ENCODE data around the gene OBP2B.

The OBP2B gene

DNA sequence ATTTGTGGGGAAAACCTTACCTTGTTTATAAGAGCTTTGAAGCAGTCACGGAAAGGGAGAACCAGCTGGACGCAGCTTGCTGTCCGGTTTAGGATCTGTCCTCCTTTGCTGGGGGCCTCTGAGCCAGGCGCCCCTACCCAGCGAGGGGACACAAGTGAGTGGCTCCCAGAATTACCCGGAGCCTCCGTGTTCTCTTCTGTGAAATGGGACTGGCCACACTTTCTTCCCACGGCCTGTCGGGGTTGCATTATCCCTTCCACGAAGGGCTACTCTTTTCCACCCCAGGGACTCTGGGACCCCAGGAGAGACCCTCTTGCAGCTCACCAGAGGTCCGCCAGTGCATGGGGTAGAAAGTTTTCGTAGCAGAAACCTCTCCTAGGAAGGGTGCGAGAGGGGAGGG, 44.9 kb downstream of the OBP2B start:
- DNase-seq, result no peak

DNA sequence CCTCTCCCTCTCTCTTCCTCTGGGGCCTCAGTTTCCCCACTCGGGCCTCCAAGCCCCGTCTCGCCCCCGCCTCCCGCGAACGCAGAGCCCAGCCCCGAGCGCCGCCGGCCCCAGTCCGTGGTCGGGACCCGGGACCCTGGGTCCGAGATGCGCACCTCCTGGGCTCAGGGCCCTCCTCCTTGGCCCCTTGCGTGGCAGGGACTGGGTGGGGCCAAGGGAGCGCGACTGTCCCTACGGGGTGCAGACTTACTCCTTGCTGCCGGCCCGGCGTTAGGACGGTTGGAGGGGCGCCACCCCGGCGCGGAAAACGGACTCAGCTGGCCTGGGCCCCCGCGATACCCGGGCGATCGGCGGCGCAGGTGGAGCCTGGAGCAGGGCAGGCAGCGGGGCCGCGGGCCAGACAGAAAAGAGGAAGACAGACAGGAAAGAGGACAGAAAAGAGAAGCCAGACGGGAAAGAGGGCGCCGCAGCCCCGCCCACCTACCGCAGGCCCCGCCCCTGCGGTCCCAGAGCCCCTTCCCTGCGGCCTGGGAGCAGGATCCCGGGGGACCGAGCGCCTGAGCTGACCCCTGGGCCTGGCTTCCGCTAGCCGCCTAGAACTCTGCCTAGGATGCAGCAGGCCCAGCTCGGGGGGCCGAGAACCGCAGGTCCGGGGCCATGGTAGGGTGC, 45.4 kb downstream of the OBP2B start, which contains the start of gene GBGT1:
Gene GBGT1 (minus strand): TSS at position 411 of the 669 bp plus-strand sequence. CDS start 1,502 bp downstream, outside the sequence.
- no peak for DNase-seq

GRCh38 chr9:133162861-133163503, 46.1 kb downstream of the OBP2B start:
- DNase-seq, result no peak

GRCh38 chr9:133161547-133161950, 47.5 kb downstream of the OBP2B start:
- DNase-seq, result no peak

DNA sequence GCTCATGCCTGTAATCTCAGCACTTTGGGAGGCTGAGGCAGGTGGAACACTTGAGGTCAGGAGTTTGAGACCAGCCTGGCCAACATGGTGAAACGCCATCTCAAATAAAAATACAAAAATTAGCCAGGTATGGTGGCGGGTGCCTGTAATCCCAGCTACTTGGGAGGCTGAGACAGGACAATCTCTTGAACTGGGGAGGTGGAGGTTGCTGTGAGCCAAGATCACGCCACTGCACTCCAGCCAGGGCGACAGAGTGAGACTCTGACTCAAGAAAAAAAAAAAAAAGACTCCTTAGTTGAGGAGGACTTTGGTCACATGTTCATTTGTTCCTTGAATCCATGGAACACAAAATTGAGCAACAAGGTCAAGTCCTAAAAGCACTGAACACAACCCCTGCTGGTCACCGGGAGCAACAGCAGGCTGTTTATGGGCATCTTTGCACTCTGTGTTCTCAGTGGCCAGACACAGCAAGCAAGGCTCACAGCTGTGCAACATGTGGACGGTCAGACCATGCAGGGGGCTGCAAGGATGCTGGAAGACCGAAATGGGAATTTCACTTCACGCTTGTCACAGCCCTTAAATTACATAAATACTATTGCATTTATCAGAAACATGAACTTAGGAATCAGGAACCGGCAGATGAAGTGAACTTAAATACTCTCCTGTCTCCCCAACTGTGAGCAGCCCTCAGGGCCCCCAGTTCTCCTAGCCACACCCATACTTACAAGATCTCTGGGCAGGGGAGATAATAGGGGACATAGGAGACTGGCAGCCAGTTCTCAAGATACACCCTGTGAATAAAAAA, 48.1 kb downstream of the OBP2B start:
- no peak for DNase-seq

GRCh38 chr9:133158695-133159094, 50.4 kb downstream of the OBP2B start:
- no peak for DNase-seq

All from activated T-cell treated with anti-CD3 and anti-CD28 coated beads for 4 hours (primary cell).